HepG2 (cell line): Measurements from ENCODE around the gene CFAP100. TPM values are rescaled to one million over a fixed set of nuclear protein-coding genes. Genes with fewer than 3 reads are reported as not detected.

Experiments used
- ATAC-seq: fragments of 200-7000 bp; cut with Tn5 transposase; 3 replicates; pipeline ENCODE4 v1.9.1; 2020; ENCODE audit warnings: mild to moderate bottlenecking, moderate library complexity
- BruUV-seq: library from RNA; stranded (reverse); fragments of 400-500 nt; replicated peaks from 2 replicates; lab custom pipeline; 2021; lab: Mats Ljungman, UMichigan
- CTCF ChIA-PET: fragments of 300-600 bp; formaldehyde crosslinking; extraction: SDS; loops from one replicate; lab custom pipeline; 2021; ENCODE audit warnings: low total read pairs, inconsistent platforms, low intra/inter-chr PET ratio; lab: Yijun Ruan, JAX
- POLR2A ChIA-PET: fragments of 350-600 bp; sonication (Branson Sonifier 250); formaldehyde crosslinking; loops from one replicate; lab custom pipeline; 2020; ENCODE audit warnings: antibody characterized with exemption, inconsistent platforms; lab: Yijun Ruan, JAX
- DNase-seq: peaks from one replicate; pipeline ENCODE4 v3.0.0-alpha.2; 2015; ENCODE audit warnings: low spot score
- FAIRE-seq: peaks from 3 replicates; lab custom pipeline; 2011; peaks lifted over from hg19 to GRCh38; lab: Jason Lieb, UNC
- H2AFZ ChIP-seq: one replicate; pipeline ENCODE4 v1.6.1; 2011; ENCODE audit warnings: low read length, inconsistent platforms
- H3K27ac ChIP-seq: fragments of 300-600 bp; 3 replicates; pipeline ENCODE4 v1.8.0; 2011; ENCODE audit warnings: mixed run types, mild to moderate bottlenecking, mixed read lengths, low read length, inconsistent platforms; ENCODE audit not compliant: insufficient read depth; ENCODE audit errors: extremely low read length
- H3K27me3 ChIP-seq, 2 experiments: fragments of 200-600 bp in 1 of 2; 2 replicates in 1 of 2; 3 replicates in 1 of 2; pipeline versions ENCODE4 v1.6.0 to v1.8.0; 2011; ENCODE audit warnings: low read length in 2 of 2, mild to moderate bottlenecking in 2 of 2, moderate library complexity in 2 of 2, inconsistent platforms in 1 of 2; ENCODE audit not compliant: insufficient read depth in 2 of 2, control insufficient read depth in 1 of 2
- H3K36me3 ChIP-seq, 2 experiments: fragments of 200-600 bp in 1 of 2; replicated peaks in 1 of 2; 2 replicates in 1 of 2; 3 replicates in 1 of 2; pipeline versions ENCODE4 v1.5.1 to v1.8.0; 2011; ENCODE audit warnings: low read length in 2 of 2, inconsistent platforms in 1 of 2; ENCODE audit not compliant: insufficient read depth in 2 of 2, control insufficient read depth in 1 of 2
- H3K4me1 ChIP-seq: 2 replicates; pipeline ENCODE4 v1.5.1; 2012; ENCODE audit warnings: low read length, inconsistent platforms; ENCODE audit not compliant: insufficient read depth
- H3K4me2 ChIP-seq: 2 replicates; pipeline ENCODE4 v1.6.0; 2011; ENCODE audit warnings: low read depth, low read length, inconsistent platforms
- H3K4me3 ChIP-seq, 3 experiments: fragments of 200-600 bp in 1 of 3; sonication (generic), shearing (Covaris generic) in 1 of 3; replicated peaks in 1 of 3; 2 replicates each; pipeline ENCODE4 v1.5.1; 2011 to 2016; ENCODE audit warnings: low read length in 3 of 3, inconsistent platforms in 2 of 3, low read depth in 2 of 3, mild to moderate bottlenecking in 2 of 3, control low read depth in 1 of 3, mixed read lengths in 1 of 3; ENCODE audit not compliant: insufficient read depth in 1 of 3
- H3K79me2 ChIP-seq: one replicate; pipeline ENCODE4 v1.6.1; 2011; ENCODE audit warnings: low read length, inconsistent platforms; ENCODE audit not compliant: insufficient read depth
- H3K9ac ChIP-seq: 2 replicates; pipeline ENCODE4 v1.6.0; 2011; ENCODE audit warnings: mild to moderate bottlenecking, low read depth, low read length, inconsistent platforms; ENCODE audit not compliant: insufficient read depth
- H3K9me3 ChIP-seq: 2 replicates; pipeline ENCODE4 v1.5.1; 2012; ENCODE audit warnings: mild to moderate bottlenecking, low read length
- H4K20me1 ChIP-seq: 2 replicates; pipeline ENCODE4 v1.6.0; 2011; ENCODE audit warnings: inconsistent platforms, mild to moderate bottlenecking, low read length, moderate library complexity; ENCODE audit not compliant: insufficient read depth
- ARNT2 ChIP-seq: sonication (generic); formaldehyde crosslinking; IDR thresholded peaks from 2 replicates; pipeline ENCODE4 v1.8.0; 2022; ENCODE audit warnings: mild to moderate bottlenecking, low read depth, missing genetic modification reagents, moderate library complexity
- EED ChIP-seq: sonication (generic); formaldehyde crosslinking; IDR thresholded peaks from 2 replicates; pipeline ENCODE4 v1.5.0; 2020; ENCODE audit warnings: mild to moderate bottlenecking, missing genetic modification reagents
- TBX2 ChIP-seq: sonication (generic); formaldehyde crosslinking; IDR thresholded peaks from 2 replicates; pipeline ENCODE4 v1.5.0; 2020; ENCODE audit warnings: missing genetic modification reagents, mild to moderate bottlenecking, borderline replicate concordance
- ZNF230 ChIP-seq: sonication (generic); formaldehyde crosslinking; IDR thresholded peaks from 2 replicates; pipeline ENCODE4 v1.4.0; 2020; ENCODE audit warnings: mild to moderate bottlenecking, missing genetic modification reagents
- WGBS: methylation state at CpG from one replicate; pipeline ENCODE4 v1.1.6; 2017; ENCODE audit warnings: low lambda C conversion rate; 5-methylcytosine and 5-hydroxymethylcytosine counted together
- in situ Hi-C: cut with HindIII; loops from 2 replicates; pipeline ENCODE4 v1.10.0; 2017; ENCODE audit warnings: low pct_unique_long_range_greater_than_20kb; ENCODE audit not compliant: extremely low pct_ligation_motif_present
- intact Hi-C: fragments of 100-400 bp; cut with micrococcal nuclease; formaldehyde crosslinking; loops from one replicate; pipeline ENCODE4 v1.10.0; 2022; ENCODE audit not compliant: unreplicated experiment
- polyA plus RNA-seq, 8 experiments: library from polyadenylated mRNA; depleted of rRNA in 3 of 8; stranded (reverse) in 7 of 8; unstranded in 1 of 8; fragments of >200 nt; fragmentation: Illumina TruSeq in 4 of 8; extraction: Trizol in 4 of 8; gene quantifications; 2 replicates each; pipeline versions ENCODE4 v1.2.1 to v1.2.3, GENCODE V29; 2011 to 2016; ENCODE audit warnings: low read depth in 4 of 8, missing spikeins in 1 of 8, mixed read lengths in 1 of 8; ENCODE audit not compliant: insufficient read depth in 1 of 8
- total RNA-seq, 5 experiments: library from RNA; depleted of rRNA; stranded (reverse); fragments of >200 nt; fragmentation: Illumina TruSeq; extraction: Trizol; gene quantifications; 2 replicates each; pipeline ENCODE4 v1.2.3, GENCODE V29; 2016; ENCODE audit warnings: low read depth in 1 of 5
- TF ChIP-seq, protein P1 (sequence below): sonication (generic); formaldehyde crosslinking; IDR thresholded peaks from 2 replicates; pipeline ENCODE4 v1.4.0; 2020; ENCODE audit warnings: mild to moderate bottlenecking, missing genetic modification reagents
- TF ChIP-seq, protein P2 (sequence below): sonication (generic); formaldehyde crosslinking; IDR thresholded peaks from 2 replicates; pipeline ENCODE4 v1.4.0; 2020; ENCODE audit warnings: missing genetic modification reagents
- TF ChIP-seq, protein P3 (sequence below): sonication (generic); formaldehyde crosslinking; IDR thresholded peaks from 2 replicates; pipeline ENCODE4 v1.4.0; 2020; ENCODE audit warnings: missing genetic modification reagents
- TF ChIP-seq, protein P4 (sequence below): sonication (generic); IDR thresholded peaks from 2 replicates; pipeline ENCODE4 v1.6.1; 2016; ENCODE audit warnings: low read depth, borderline replicate concordance
- TF ChIP-seq, protein P5 (sequence below): sonication (generic); formaldehyde crosslinking; IDR thresholded peaks from 2 replicates; pipeline ENCODE4 v1.4.0; 2020; ENCODE audit warnings: mild to moderate bottlenecking, missing genetic modification reagents

CFAP100 gene
- total and polyA plus RNA-seq, 2 of the 13 experiments (the other 11 are each of a cell fraction or from before 2014, with no cell fraction given) = 0.32 TPM; not detected in 1

DNA sequence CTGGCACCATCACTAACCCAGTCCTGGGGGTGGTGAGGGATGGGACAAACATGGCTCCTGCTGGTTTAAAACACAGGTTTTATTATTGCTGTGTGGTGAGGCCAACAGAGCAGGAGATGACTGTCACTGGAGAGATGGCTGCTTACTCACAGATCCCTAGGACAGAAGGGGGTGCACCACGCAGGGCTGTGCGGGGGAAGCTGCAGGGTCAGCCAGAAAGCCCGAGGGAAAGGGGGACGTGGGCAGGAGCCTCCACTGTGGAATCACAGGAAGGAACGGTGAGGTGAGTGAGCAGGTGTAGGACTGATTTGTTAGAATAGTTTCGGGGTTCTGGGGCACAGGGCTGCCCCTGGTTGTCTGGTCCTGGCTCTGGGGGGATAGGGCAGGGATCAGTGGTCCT is 7.5 kb downstream of the CFAP100 start (continued):
- TF ChIP-seq, protein P1, sequence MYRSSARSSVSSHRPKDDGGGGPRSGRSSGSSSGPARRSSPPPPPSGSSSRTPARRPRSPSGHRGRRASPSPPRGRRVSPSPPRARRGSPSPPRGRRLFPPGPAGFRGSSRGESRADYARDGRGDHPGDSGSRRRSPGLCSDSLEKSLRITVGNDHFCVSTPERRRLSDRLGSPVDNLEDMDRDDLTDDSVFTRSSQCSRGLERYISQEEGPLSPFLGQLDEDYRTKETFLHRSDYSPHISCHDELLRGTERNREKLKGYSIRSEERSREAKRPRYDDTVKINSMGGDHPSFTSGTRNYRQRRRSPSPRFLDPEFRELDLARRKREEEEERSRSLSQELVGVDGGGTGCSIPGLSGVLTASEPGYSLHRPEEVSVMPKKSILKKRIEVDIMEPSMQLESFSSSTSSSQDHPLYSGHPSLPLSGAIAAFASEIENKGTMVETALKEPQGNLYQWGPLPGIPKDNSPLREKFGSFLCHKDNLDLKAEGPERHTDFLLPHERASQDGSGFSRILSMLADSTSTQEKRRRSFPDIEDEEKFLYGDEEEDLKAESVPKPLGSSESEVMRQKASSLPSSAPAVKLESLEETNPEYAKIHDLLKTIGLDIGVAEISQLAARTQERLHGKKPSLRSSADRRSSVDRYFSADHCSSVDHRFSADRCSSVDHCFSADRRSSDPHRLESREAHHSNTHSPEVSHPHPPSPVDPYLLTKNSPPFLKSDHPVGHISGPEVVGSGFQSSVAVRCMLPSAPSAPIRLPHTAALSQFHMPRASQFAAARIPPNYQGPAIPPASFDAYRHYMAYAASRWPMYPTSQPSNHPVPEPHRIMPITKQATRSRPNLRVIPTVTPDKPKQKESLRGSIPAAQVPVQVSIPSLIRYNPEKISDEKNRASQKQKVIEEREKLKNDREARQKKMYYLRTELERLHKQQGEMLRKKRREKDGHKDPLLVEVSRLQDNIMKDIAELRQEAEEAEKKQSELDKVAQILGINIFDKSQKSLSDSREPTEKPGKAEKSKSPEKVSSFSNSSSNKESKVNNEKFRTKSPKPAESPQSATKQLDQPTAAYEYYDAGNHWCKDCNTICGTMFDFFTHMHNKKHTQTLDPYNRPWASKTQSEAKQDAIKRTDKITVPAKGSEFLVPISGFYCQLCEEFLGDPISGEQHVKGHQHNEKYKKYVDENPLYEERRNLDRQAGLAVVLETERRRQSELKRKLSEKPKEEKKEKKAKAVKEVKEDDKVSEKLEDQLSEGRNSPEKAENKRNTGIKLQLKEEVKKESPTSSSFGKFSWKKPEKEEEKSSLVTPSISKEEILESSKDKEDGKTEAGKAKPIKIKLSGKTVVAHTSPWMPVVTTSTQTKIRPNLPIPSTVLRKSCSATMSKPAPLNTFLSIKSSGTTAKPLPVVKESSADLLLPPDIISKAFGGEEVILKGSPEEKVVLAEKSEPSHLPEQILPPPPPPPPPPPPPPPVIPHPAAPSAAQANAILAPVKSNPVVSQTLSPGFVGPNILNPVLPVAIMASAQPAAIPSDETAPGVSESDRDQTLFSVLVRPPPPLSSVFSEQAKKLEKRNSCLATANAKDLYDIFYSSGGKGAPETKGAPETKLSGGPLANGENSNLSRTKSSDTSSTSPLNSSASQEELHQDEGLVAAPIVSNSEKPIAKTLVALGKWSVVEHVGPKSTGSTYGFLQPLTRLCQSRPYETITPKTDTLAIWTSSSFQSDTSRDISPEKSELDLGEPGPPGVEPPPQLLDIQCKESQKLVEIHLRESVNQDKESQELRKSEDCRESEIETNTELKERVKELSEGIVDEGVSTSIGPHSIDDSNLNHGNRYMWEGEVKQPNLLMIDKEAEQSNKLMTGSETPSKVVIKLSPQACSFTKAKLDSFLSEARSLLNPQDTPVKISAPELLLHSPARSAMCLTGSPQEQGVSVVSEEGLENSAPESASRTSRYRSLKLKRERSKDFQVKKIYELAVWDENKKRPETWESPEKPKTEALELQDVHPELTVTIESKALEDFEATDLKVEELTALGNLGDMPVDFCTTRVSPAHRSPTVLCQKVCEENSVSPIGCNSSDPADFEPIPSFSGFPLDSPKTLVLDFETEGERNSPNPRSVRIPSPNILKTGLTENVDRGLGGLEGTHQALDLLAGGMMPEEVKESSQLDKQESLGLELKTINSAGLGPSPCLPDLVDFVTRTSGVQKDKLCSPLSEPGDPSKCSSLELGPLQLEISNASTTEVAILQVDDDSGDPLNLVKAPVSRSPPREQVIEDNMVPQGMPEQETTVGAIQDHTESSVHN (CRISPR knock-in tag) = no peak

DNA sequence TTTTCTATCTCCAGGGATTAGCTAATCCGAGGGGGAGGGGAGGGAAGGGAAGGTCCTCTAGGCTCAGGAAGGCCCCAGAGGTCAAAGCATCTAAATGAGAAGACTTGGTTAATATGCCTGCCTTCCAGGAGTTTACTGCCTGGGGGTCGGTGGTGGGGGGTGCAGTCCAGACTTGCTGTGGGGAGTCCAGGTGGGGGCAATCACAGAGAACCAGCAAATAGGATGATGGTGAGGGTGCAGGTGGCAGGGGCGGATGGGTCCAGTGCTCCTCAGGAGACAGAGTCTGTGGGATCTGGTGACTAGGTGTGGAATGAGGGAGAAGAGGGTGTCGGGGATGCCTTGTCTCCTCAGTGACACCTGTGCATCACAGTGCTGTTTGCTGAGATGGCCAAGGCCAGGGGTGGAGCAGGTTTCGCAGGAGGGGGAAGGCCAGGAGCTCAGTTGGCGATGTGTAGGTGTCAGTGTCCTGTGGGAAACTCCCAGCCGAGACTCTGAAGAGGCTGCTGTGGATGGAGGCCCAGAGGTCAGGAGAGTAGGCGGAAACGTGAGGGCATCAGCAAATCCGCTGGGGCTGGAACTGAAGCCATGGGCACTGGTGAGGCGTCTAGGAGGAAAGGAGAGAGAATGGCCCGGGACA is 8.1 kb downstream of the CFAP100 start:
- in situ Hi-C loops = no loop called here
- no peak for DNase-seq
- ChIA-PET CTCF (no interaction called here), POLR2A (no interaction called here)
- Histone ChIP-seq H3K36me3 (no peaks in the 10 kb centered on the region), H3K4me2 (no peak overlapping the region), H3K4me3 (no peak overlapping the region), H4K20me1 (no peaks in the 10 kb centered on the region), H3K27me3 (peaks cover 2 to 36% of the 10 kb centered on the region in 2 experiments; a peak in 4 of 5 replicates), H3K4me1 (no peaks in the 10 kb centered on the region), H3K79me2 (no peaks in the 10 kb centered on the region), H3K9ac (no peak overlapping the region), H3K27ac (no peak overlapping the region), H3K9me3 (no peaks in the 10 kb centered on the region), H2AFZ (no peak overlapping the region)
- 45% methylated on average over 12 of the region's 12 CpGs for WGBS
- intact Hi-C loops = no loop called here
- FAIRE-seq = no peak
- BruUV-seq = no TSS peak
- no peak for ATAC-seq
- TF ChIP-seq ARNT2 (no peak), TBX2 (CRISPR knock-in tag) (no peak), ZNF230 (CRISPR knock-in tag) (no peak), EED (CRISPR knock-in tag) (no peak)
- TF ChIP-seq, protein P2, sequence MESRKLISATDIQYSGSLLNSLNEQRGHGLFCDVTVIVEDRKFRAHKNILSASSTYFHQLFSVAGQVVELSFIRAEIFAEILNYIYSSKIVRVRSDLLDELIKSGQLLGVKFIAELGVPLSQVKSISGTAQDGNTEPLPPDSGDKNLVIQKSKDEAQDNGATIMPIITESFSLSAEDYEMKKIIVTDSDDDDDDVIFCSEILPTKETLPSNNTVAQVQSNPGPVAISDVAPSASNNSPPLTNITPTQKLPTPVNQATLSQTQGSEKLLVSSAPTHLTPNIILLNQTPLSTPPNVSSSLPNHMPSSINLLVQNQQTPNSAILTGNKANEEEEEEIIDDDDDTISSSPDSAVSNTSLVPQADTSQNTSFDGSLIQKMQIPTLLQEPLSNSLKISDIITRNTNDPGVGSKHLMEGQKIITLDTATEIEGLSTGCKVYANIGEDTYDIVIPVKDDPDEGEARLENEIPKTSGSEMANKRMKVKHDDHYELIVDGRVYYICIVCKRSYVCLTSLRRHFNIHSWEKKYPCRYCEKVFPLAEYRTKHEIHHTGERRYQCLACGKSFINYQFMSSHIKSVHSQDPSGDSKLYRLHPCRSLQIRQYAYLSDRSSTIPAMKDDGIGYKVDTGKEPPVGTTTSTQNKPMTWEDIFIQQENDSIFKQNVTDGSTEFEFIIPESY (CRISPR knock-in tag) = no peak
- TF ChIP-seq, protein P3, sequence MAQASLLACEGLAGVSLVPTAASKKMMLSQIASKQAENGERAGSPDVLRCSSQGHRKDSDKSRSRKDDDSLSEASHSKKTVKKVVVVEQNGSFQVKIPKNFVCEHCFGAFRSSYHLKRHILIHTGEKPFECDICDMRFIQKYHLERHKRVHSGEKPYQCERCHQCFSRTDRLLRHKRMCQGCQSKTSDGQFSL (CRISPR knock-in tag) = no peak
- TF ChIP-seq, protein P4, sequence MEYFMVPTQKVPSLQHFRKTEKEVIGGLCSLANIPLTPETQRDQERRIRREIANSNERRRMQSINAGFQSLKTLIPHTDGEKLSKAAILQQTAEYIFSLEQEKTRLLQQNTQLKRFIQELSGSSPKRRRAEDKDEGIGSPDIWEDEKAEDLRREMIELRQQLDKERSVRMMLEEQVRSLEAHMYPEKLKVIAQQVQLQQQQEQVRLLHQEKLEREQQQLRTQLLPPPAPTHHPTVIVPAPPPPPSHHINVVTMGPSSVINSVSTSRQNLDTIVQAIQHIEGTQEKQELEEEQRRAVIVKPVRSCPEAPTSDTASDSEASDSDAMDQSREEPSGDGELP = no peak
- TF ChIP-seq, protein P5, sequence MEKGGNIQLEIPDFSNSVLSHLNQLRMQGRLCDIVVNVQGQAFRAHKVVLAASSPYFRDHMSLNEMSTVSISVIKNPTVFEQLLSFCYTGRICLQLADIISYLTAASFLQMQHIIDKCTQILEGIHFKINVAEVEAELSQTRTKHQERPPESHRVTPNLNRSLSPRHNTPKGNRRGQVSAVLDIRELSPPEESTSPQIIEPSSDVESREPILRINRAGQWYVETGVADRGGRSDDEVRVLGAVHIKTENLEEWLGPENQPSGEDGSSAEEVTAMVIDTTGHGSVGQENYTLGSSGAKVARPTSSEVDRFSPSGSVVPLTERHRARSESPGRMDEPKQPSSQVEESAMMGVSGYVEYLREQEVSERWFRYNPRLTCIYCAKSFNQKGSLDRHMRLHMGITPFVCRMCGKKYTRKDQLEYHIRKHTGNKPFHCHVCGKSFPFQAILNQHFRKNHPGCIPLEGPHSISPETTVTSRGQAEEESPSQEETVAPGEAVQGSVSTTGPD (CRISPR knock-in tag) = no peak
